Measurements from ENCODE around the gene C10orf90.
A peak's percentile ranks its signal among the peaks of the same experiment; 100 is the strongest.

C10orf90 gene

DNA sequence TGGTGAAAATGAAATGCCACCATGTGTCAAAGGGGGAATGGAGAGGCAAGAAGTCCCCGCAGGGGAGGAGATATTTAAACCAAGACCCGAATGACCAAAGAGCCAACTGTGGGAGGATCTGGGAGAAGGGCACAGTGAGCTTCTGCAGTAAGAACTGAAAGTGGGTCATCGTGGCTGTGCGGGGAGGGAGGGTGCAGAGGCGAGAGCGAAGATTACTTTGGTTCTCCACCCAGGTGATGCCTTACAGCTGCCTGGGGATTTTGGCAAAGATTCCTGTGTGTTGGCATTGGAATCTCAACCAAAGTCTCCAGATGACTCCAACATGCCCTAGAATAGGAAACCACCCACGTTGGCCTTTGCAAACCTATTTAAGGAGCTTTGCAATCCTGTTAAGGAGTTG lies 238.0 kb downstream of the C10orf90 start:
- no peak for DNase-seq (ENCODE audit: low read depth)
- TF ChIP-seq, protein P1, sequence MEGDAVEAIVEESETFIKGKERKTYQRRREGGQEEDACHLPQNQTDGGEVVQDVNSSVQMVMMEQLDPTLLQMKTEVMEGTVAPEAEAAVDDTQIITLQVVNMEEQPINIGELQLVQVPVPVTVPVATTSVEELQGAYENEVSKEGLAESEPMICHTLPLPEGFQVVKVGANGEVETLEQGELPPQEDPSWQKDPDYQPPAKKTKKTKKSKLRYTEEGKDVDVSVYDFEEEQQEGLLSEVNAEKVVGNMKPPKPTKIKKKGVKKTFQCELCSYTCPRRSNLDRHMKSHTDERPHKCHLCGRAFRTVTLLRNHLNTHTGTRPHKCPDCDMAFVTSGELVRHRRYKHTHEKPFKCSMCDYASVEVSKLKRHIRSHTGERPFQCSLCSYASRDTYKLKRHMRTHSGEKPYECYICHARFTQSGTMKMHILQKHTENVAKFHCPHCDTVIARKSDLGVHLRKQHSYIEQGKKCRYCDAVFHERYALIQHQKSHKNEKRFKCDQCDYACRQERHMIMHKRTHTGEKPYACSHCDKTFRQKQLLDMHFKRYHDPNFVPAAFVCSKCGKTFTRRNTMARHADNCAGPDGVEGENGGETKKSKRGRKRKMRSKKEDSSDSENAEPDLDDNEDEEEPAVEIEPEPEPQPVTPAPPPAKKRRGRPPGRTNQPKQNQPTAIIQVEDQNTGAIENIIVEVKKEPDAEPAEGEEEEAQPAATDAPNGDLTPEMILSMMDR (conservative IDR thresholded peaks at IDR 0.05; ENCODE audit: low read depth, low read length) = no peak

DNA sequence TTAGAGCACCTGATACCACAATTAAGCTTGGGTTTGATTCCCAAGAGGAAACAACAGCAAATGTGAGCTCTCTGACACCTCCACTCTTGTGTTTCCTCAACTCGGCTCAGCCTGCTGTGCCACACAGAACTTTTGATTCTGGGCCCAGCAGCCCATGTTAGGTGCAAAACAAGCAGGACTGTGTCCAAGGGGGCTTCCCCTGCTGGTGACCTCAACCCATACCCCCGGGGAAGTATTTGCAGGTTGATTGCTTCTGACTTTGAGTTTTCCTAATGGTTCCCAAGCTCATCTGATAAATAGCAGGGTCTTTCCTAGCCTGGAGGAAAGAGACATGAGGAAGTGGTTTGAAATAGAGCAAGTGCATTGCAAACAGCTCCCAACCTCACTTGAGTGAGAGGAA lies 238.7 kb downstream of the C10orf90 start:
- TF ChIP-seq, protein P1 (conservative IDR thresholded peaks at IDR 0.05; ENCODE audit: low read depth, low read length) = no peak
- DNase-seq (ENCODE audit: low read depth) = no peak

More for the DNA sequence above, 238.0 kb downstream of the C10orf90 start:
- no peak overlapping the region for H3K4me3 ChIP-seq (ENCODE audit: low read depth, low read length)

DNA sequence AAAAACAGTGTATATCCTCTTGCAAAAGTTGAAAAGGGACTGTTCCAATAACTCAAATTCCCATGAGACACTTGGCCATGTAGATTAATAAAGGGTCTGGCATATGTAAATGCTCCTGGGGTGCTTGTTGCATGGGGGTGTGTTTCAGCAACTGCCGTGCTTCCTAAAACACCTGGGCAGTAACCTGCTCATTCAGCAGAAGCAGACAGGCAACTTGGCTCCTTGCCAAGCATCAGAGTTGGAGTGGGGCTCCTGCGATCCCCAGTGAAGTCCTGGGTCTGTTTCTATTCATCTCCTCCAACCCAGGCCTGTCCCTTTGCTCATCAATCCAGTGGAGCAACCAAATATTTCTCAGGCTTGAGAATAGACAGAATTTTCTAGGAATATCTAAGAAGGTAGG lies 240.0 kb downstream of the C10orf90 start:
- H3K4me3 ChIP-seq (ENCODE audit: low read depth, low read length) = no peak overlapping the region
- TF ChIP-seq, protein P1 (conservative IDR thresholded peaks at IDR 0.05; ENCODE audit: low read depth, low read length) = no peak
- DNase-seq (ENCODE audit: low read depth) = no peak

More for the DNA sequence above, 238.7 kb downstream of the C10orf90 start:
- no peak overlapping the region for H3K4me3 ChIP-seq (ENCODE audit: low read depth, low read length)

DNA sequence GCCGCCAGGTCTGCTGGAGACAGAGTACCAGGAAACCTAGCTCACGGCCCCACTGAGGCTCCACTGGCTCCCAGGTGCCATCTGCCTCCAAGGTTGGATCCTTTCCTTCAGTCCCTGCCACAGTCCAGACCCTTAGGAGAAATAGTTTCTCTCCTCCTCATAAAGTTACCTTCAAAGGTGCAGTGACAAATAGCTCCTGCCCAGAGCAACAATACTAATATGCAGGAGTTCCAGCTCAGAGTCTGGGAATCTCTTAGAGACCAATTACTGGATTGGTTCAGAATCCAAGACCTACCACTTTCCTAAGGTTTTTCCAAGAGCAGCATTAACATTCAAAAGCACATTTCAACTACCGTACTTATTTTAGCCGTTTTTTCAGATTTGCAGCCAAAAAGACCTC lies 241.2 kb downstream of the C10orf90 start:
- H3K4me3 ChIP-seq (ENCODE audit: low read depth, low read length) = no peak overlapping the region
- DNase-seq (ENCODE audit: low read depth) = no peak
- TF ChIP-seq, protein P1 (conservative IDR thresholded peaks at IDR 0.05; ENCODE audit: low read depth, low read length) = no peak

DNA sequence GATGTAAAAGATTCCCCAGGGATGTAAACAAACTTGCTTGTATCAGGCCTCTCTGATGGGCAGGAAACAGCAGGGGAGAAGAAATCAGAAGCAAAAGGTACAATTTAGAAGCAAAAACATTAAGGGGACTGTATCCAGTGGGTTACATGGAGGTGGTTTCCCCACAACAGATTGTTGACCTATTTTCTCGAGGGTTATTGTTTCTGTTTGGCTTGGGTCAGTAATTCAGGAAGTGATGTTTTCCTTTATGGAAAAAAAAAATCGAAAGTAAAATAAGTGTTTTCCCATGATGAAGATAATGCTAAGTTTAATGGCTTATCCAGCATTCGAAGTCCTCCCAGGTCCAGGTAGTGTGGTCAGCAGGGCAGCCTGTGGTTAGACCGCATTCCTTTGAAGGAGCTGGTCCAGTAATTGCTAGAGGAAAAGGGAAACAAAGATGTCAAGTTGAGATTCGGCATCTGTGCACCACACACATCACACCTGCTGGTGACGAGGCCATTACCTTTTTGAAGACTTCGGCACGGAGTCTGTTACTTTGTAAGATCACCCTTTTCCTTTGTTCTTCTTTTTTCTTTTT lies 244.9 kb downstream of the C10orf90 start:
- TF ChIP-seq, protein P1 (conservative IDR thresholded peaks at IDR 0.05; ENCODE audit: low read depth, low read length) = no peak
- DNase-seq (ENCODE audit: low read depth) = peak; percentile 19
- H3K4me3 ChIP-seq (ENCODE audit: low read depth, low read length) = no peak overlapping the region

DNA sequence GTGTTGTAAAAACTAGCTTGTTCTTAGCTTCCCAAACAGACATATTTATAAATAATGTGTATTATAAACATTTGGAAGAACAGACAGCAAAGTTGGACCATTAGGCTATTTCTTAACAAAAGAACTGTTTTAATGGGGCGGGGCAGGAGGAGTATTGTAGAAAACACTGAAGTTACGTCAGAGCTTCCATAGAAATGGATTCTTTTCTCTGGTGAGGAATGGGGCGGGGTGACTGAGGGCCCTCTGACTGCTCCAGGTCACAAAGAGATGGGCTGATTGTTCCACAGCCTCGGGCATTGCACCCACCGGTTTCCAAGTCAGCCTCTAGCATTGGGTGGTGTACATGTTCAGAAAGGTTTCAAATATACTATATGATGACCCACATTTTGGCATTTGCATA lies 245.5 kb downstream of the C10orf90 start:
- DNase-seq (ENCODE audit: low read depth) = no peak
- TF ChIP-seq, protein P1 (conservative IDR thresholded peaks at IDR 0.05; ENCODE audit: low read depth, low read length) = no peak
- no peak overlapping the region for H3K4me3 ChIP-seq (ENCODE audit: low read depth, low read length)

DNA sequence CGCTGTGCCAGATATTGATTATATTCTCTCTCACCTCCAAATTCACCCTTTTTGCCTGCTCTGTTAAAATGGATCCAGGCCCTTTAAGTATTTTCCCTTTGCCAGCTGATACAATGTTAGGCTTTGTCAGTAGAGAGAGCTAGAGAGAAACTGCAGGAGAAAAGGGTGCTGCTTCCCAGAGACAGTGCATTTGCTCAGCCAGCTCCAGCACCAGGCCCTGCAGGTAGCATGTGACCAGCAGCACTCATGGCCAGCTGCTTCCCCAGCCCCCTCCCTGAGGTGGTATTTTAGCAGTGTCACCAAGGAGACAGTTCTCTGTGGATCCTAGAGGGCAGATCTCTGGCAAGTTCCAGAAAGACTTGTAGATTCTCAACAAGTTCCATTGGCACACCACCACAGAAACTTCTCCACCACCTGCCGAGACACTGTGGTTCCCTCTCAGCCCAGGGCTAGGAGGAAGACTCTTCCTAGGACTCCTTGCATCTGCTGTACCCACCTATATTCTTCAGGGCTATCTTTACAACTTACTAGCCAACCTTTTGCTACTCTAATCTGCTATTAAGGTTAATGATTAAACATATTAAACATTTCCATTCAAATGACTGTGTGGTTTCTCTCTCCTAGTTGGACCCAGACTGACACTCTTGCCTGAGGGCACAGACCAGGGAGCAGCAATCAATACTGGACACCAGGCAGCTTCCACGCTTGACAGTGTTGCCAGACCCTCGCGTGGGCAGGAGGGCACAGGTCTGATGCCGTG lies 246.6 kb downstream of the C10orf90 start:
- TF ChIP-seq, protein P1 (conservative IDR thresholded peaks at IDR 0.05; ENCODE audit: low read depth, low read length) = no peak
- no peak for DNase-seq (ENCODE audit: low read depth)

More for the DNA sequence above, 246.6 kb downstream of the C10orf90 start:
- no peak overlapping the region for H3K4me3 ChIP-seq (ENCODE audit: low read depth, low read length)
